ENCODE measurements around the gene DCAF5. TPM values are rescaled to one million over a fixed set of nuclear protein-coding genes. Genes with fewer than 3 reads are reported as not detected.
"Not testable (repeated sequence)": the region's sequence is repeated elsewhere in the genome, so short reads cannot be mapped to it uniquely, and the experiment has no call there.

DCAF5 gene
- total and polyA plus RNA-seq, 12 donors, result 14.1 to 63.1 (median 57.4) TPM

DNA sequence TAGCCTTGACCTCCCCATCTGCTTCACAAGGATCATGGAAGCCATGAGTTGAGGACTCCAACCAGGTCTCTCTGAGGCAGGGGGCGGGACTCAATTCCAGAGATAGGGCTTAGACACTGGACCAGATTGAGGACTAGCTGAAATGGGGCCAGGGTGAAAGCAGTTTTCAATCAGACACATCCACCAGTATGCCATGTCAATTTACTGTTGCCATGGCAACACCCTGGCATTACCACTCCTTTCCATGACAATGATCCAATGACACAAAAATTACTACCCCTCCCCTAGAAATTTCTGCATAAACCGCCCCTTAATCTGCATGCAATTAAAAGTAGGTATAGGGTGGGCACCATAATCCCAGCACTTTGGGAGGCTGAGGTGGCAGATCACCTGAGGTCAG lies 18.6 kb upstream of the DCAF5 start:
- WGBS, 2 donors, result 94 to 98% methylated on average over 2 of the region's 2 CpGs
- Histone ChIP-seq H3K27ac (no peak overlapping the region), H3K27me3 (peaks cover 0 to 3% (median 0%) of the 10 kb centered on the region in 7 donors), H3K36me3 (no peaks in the 10 kb centered on the region), H3K4me3 (no peak overlapping the region), H3K4me1 (no peaks in the 10 kb centered on the region), H3K9me3 (no peaks in the 10 kb centered on the region)
- TF ChIP-seq, protein P1, sequence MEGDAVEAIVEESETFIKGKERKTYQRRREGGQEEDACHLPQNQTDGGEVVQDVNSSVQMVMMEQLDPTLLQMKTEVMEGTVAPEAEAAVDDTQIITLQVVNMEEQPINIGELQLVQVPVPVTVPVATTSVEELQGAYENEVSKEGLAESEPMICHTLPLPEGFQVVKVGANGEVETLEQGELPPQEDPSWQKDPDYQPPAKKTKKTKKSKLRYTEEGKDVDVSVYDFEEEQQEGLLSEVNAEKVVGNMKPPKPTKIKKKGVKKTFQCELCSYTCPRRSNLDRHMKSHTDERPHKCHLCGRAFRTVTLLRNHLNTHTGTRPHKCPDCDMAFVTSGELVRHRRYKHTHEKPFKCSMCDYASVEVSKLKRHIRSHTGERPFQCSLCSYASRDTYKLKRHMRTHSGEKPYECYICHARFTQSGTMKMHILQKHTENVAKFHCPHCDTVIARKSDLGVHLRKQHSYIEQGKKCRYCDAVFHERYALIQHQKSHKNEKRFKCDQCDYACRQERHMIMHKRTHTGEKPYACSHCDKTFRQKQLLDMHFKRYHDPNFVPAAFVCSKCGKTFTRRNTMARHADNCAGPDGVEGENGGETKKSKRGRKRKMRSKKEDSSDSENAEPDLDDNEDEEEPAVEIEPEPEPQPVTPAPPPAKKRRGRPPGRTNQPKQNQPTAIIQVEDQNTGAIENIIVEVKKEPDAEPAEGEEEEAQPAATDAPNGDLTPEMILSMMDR (IDR thresholded peaks at IDR 0.05), result no peak
- intact Hi-C loops (cut with DNase I), result no loop called here
- DNase-seq (no peak), ATAC-seq (no peak)

- no peak for ATAC-seq
- Histone ChIP-seq H3K4me1 (no peaks in the 10 kb centered on the region), H3K9me3 (no peaks in the 10 kb centered on the region), H3K4me3 (no peak overlapping the region), H3K27me3 (peaks cover 0 to 6% (median 0%) of the 10 kb centered on the region in 7 donors), H3K27ac (no peak overlapping the region), H3K36me3 (no peaks in the 10 kb centered on the region)
- no peak for DNase-seq
- TF ChIP-seq, protein P1 (IDR thresholded peaks at IDR 0.05), result no peak
- WGBS, 2 donors, result 88 to 92% methylated on average over 1 of the region's 1 CpG
- intact Hi-C loops (cut with DNase I), result no loop called here
Measured at GRCh38 chr14:69170839-69171238, 17.9 kb upstream of the DCAF5 start.

- intact Hi-C loops (cut with DNase I); H3K36me3 ChIP-seq: not testable (repeated sequence)
Measured at GRCh38 chr14:69165787-69166186, 12.9 kb upstream of the DCAF5 start.

GRCh38 chr14:69161590-69161989 lies 8.7 kb upstream of the DCAF5 start:
- 74 to 75% methylated on average over 1 of the region's 1 CpG for WGBS, 2 donors
- no peaks in the 10 kb centered on the region for H3K4me1 ChIP-seq
- H3K4me3 ChIP-seq, result no peak overlapping the region
- peaks cover 0 to 19% (median 0%) of the 10 kb centered on the region in 7 donors for H3K27me3 ChIP-seq
- H3K9me3 ChIP-seq, result peaks cover 0 to 17% (median 0%) of the 10 kb centered on the region in 11 donors
- no peak for ATAC-seq
- intact Hi-C loops (cut with DNase I), result no loop called here
- no peaks in the 10 kb centered on the region for H3K36me3 ChIP-seq
- TF ChIP-seq, protein P1 (IDR thresholded peaks at IDR 0.05), result no peak
- no peak for DNase-seq
- no peak overlapping the region for H3K27ac ChIP-seq

More at GRCh38 chr14:69165787-69166186, 12.9 kb upstream of the DCAF5 start:
- not testable (repeated sequence) for H3K4me1 ChIP-seq, ATAC-seq, DNase-seq, H3K27ac ChIP-seq, H3K4me3 ChIP-seq
- WGBS, 2 donors, result 88 to 92% methylated on average over 2 of the region's 2 CpGs
- Histone ChIP-seq H3K9me3 (peaks cover 0 to 17% (median 0%) of the 10 kb centered on the region in 11 donors), H3K27me3 (peaks cover 0 to 14% (median 0%) of the 10 kb centered on the region in 7 donors)

DNA sequence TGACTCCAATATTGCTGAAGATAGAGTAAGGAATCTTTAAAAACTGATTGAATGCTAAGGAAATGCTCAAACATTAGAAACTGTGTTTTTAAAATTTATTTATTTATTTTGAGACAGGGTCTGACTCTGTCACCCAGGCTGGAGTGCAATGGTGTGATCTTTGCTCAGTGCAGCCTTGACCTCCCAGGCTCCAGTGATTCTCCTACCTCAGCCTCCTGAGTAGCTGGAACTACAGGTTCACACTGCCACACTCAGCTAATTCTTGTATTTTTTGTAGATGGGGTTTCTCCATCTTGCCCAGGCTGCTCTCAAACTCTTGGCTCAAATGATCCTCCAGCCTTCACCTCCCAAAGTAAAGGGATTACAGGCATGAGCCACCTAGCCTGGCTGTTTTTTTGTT lies 3.3 kb upstream of the DCAF5 start:
- ATAC-seq (no peak), DNase-seq (no peak)
- no peak overlapping the region for H3K27ac ChIP-seq
- TF ChIP-seq, protein P1 (IDR thresholded peaks at IDR 0.05), result no peak
- intact Hi-C loops (cut with DNase I), result loop anchor here in 1 of 10 donors (10.0 kb wide), 1 partner anchor 69 kb away; no protein-coding TSS in a partner anchor
- H3K4me1 ChIP-seq, result peaks cover 3 to 17% (median 12%) of the 10 kb centered on the region in 9 donors
- H3K9me3 ChIP-seq, result peaks cover 0 to 1% (median 0%) of the 10 kb centered on the region in 11 donors
- peaks cover 0 to 8% (median 0%) of the 10 kb centered on the region in 7 donors for H3K27me3 ChIP-seq
- no peaks in the 10 kb centered on the region for H3K36me3 ChIP-seq
- H3K4me3 ChIP-seq, result no peak overlapping the region
